ENCODE measurements around the gene DNPH1.

Gene DNPH1

DNA sequence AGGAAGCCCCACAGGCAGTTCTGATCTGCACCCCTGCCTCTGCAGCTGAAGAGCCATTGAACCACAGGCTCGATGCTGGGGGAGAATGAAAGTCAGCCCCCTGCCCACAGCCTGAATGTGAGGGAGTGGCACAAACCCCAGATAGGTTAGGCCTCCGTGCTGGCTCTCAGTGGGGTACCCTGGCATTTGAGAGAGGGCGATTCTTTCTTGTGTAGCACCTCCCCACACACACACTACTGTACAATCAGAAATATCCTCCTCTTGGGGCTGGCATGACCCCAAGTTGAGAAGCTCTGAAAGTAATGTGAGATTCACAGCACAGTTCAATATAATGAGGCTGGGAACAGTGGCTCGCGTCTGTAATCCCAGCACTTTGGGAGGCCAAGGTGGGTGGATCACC is 31.9 kb upstream of the DNPH1 start:
- no peak for TF ChIP-seq CEBPB (IDR thresholded peaks at IDR 0.05)
- TF ChIP-seq TAF1 (IDR thresholded peaks at IDR 0.05; ENCODE audit: low read depth): no peak
- no peak for TF ChIP-seq RAD21 (IDR thresholded peaks at IDR 0.05; ENCODE audit: low read depth)
- no peak for TF ChIP-seq EGR1 (IDR thresholded peaks at IDR 0.05)

GRCh38 chr6:43260791-43261190 is 31.5 kb upstream of the DNPH1 start:
- TF ChIP-seq YY1 (IDR thresholded peaks at IDR 0.05; ENCODE audit: low read depth) (no peak), TAF1 (IDR thresholded peaks at IDR 0.05; ENCODE audit: low read depth) (no peak), TEAD4 (IDR thresholded peaks at IDR 0.05) (no peak), ZBTB7A (IDR thresholded peaks at IDR 0.05; ENCODE audit: low read depth) (no peak), TCF12 (IDR thresholded peaks at IDR 0.05; ENCODE audit: low read depth) (no peak)

DNA sequence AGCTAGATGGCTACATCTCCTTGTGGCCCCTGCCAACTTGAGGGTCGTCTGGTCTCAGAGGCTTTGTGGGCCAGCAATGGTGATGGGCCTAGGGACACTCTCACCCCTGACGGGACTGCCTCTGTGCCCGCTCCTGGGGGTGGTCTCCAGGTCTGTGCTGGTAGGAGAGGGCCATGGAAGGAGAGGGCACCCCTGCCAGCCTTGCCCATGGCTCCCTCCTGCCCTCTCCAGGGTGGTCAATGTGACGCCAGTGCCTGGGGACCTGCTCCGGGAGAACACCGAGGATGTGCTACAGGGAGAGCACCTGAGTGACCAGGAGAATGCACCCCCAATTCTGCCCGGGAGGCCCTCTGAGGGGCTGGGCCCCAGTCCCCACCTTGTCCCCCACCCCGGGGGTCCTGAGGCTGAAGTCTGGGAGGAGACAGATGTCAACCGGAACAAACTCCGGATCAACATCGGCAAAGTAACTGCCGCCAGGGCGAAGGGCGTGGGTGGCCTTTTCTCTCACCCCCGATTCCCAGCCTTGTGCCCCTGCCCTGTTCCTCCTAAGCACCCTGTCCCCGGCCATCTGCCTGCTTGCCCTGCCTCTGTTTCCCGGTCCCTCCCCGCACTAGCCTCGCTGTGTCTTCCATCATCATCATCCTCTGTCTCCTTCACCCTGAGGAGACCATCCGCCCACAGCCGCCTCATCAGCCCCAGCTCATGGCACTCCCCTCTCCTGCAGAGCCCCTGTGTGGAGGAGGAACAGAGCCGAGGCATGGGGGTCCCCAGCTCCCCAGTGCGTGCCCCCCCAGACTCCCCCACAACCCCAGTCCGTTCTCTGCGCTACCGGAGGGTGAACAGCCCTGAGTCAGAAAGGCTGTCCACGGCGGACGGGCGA is 29.8 kb upstream of the DNPH1 start:
- TF ChIP-seq, protein P1, sequence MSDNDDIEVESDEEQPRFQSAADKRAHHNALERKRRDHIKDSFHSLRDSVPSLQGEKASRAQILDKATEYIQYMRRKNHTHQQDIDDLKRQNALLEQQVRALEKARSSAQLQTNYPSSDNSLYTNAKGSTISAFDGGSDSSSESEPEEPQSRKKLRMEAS (IDR thresholded peaks at IDR 0.05): no peak
- TF ChIP-seq CEBPB (IDR thresholded peaks at IDR 0.05) (no peak), YY1 (IDR thresholded peaks at IDR 0.05; ENCODE audit: low read depth) (no peak), FOXM1 (IDR thresholded peaks at IDR 0.05; ENCODE audit: borderline replicate concordance, low read depth) (no peak), EP300 (IDR thresholded peaks at IDR 0.05; ENCODE audit: borderline replicate concordance) (no peak), TCF12 (IDR thresholded peaks at IDR 0.05; ENCODE audit: low read depth) (no peak), NFIC (IDR thresholded peaks at IDR 0.05) (no peak), EGR1 (IDR thresholded peaks at IDR 0.05) (no peak), USF1 (IDR thresholded peaks at IDR 0.05) (no peak), TEAD4 (IDR thresholded peaks at IDR 0.05) (no peak), ZBTB7A (IDR thresholded peaks at IDR 0.05; ENCODE audit: low read depth) (no peak), RAD21 (IDR thresholded peaks at IDR 0.05; ENCODE audit: low read depth) (no peak), TAF1 (IDR thresholded peaks at IDR 0.05; ENCODE audit: low read depth) (no peak), CREB1 (IDR thresholded peaks at IDR 0.05; ENCODE audit: low read depth) (no peak)
- TF ChIP-seq, protein P2, sequence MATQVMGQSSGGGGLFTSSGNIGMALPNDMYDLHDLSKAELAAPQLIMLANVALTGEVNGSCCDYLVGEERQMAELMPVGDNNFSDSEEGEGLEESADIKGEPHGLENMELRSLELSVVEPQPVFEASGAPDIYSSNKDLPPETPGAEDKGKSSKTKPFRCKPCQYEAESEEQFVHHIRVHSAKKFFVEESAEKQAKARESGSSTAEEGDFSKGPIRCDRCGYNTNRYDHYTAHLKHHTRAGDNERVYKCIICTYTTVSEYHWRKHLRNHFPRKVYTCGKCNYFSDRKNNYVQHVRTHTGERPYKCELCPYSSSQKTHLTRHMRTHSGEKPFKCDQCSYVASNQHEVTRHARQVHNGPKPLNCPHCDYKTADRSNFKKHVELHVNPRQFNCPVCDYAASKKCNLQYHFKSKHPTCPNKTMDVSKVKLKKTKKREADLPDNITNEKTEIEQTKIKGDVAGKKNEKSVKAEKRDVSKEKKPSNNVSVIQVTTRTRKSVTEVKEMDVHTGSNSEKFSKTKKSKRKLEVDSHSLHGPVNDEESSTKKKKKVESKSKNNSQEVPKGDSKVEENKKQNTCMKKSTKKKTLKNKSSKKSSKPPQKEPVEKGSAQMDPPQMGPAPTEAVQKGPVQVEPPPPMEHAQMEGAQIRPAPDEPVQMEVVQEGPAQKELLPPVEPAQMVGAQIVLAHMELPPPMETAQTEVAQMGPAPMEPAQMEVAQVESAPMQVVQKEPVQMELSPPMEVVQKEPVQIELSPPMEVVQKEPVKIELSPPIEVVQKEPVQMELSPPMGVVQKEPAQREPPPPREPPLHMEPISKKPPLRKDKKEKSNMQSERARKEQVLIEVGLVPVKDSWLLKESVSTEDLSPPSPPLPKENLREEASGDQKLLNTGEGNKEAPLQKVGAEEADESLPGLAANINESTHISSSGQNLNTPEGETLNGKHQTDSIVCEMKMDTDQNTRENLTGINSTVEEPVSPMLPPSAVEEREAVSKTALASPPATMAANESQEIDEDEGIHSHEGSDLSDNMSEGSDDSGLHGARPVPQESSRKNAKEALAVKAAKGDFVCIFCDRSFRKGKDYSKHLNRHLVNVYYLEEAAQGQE (IDR thresholded peaks at IDR 0.05; ENCODE audit: low read depth): no peak

GRCh38 chr6:43258180-43258579 is 28.9 kb upstream of the DNPH1 start:
- TF ChIP-seq EGR1 (IDR thresholded peaks at IDR 0.05) (no peak), CEBPB (IDR thresholded peaks at IDR 0.05) (no peak), RAD21 (IDR thresholded peaks at IDR 0.05; ENCODE audit: low read depth) (no peak), EP300 (IDR thresholded peaks at IDR 0.05; ENCODE audit: borderline replicate concordance) (no peak), TAF1 (IDR thresholded peaks at IDR 0.05; ENCODE audit: low read depth) (no peak), ZBTB7A (IDR thresholded peaks at IDR 0.05; ENCODE audit: low read depth) (no peak), TCF12 (IDR thresholded peaks at IDR 0.05; ENCODE audit: low read depth) (no peak), USF1 (IDR thresholded peaks at IDR 0.05) (no peak), NFIC (IDR thresholded peaks at IDR 0.05) (no peak), CREB1 (IDR thresholded peaks at IDR 0.05; ENCODE audit: low read depth) (no peak), YY1 (IDR thresholded peaks at IDR 0.05; ENCODE audit: low read depth) (no peak), FOXM1 (IDR thresholded peaks at IDR 0.05; ENCODE audit: borderline replicate concordance, low read depth) (no peak), TEAD4 (IDR thresholded peaks at IDR 0.05) (no peak)
- TF ChIP-seq, protein P1 (IDR thresholded peaks at IDR 0.05): no peak
- TF ChIP-seq, protein P2 (IDR thresholded peaks at IDR 0.05; ENCODE audit: low read depth): no peak

GRCh38 chr6:43257367-43258145 is 28.3 kb upstream of the DNPH1 start:
- TF ChIP-seq TCF12 (IDR thresholded peaks at IDR 0.05; ENCODE audit: low read depth): no peak
